IMR-90 (cell line): ENCODE measurements around the gene CDKL4. TPM values are rescaled to one million over a fixed set of nuclear protein-coding genes. Genes with fewer than 3 reads are reported as not detected.

Source experiments
- ATAC-seq: fragments of 200-7000 bp; cut with Tn5 transposase; 2 replicates; pipeline ENCODE4 v1.9.1; 2020; ENCODE audit warnings: low read depth, mild to moderate bottlenecking, moderate library complexity
- BruUV-seq: library from RNA; stranded (reverse); fragments of 400-500 nt; replicated peaks from 2 replicates; lab custom pipeline; 2021; lab: Mats Ljungman, UMichigan
- CTCF ChIA-PET: fragments of 300-600 bp; formaldehyde crosslinking; extraction: SDS; loops from one replicate; lab custom pipeline; 2021; ENCODE audit warnings: antibody characterized with exemption; lab: Yijun Ruan, JAX
- POLR2A ChIA-PET: fragments of 300-600 bp; sonication (Branson Sonifier 250); formaldehyde crosslinking; loops from one replicate; lab custom pipeline; 2022; ENCODE audit warnings: antibody characterized with exemption; ENCODE audit not compliant: unreplicated experiment; lab: Charles Lee
- DNase-seq: peaks from one replicate; pipeline ENCODE4 v3.0.0; 2013
- H2AFZ ChIP-seq: replicated peaks from 2 replicates; pipeline ENCODE3; 2013; ENCODE audit warnings: low read length, mild to moderate bottlenecking; ENCODE audit not compliant: poor library complexity
- H2AK5ac ChIP-seq: 2 replicates; pipeline ENCODE4 v1.6.1; 2013; ENCODE audit warnings: low read depth, low read length, inconsistent platforms
- H2AK9ac ChIP-seq: replicated peaks from 2 replicates; pipeline ENCODE3; 2013; ENCODE audit warnings: mild to moderate bottlenecking, low read depth, low read length, moderate library complexity; ENCODE audit not compliant: poor library complexity
- H2BK120ac ChIP-seq: 2 replicates; pipeline ENCODE4 v1.6.1; 2013; ENCODE audit warnings: low read depth, low read length, inconsistent platforms
- H2BK15ac ChIP-seq: 3 replicates; pipeline ENCODE4 v1.6.1; 2013; ENCODE audit warnings: low read depth, low read length, inconsistent platforms
- H2BK20ac ChIP-seq: 2 replicates; pipeline ENCODE4 v1.6.1; 2013; ENCODE audit warnings: low read depth, mild to moderate bottlenecking, inconsistent platforms, low read length, moderate library complexity
- H2BK5ac ChIP-seq: 2 replicates; pipeline ENCODE4 v1.6.1; 2013; ENCODE audit warnings: mild to moderate bottlenecking, low read depth, low read length, inconsistent platforms; ENCODE audit not compliant: poor library complexity, severe bottlenecking
- H3K14ac ChIP-seq: replicated peaks from 2 replicates; pipeline ENCODE4 v1.6.1; 2013; ENCODE audit warnings: low read depth, low read length, inconsistent platforms
- H3K18ac ChIP-seq: 2 replicates; pipeline ENCODE4 v1.6.1; 2013; ENCODE audit warnings: low read depth, low read length, control low read depth
- H3K23ac ChIP-seq: 2 replicates; pipeline ENCODE4 v1.6.1; 2013; ENCODE audit warnings: low read depth, low read length, inconsistent platforms
- H3K27ac ChIP-seq: 2 replicates; pipeline ENCODE4 v1.5.1; 2013; ENCODE audit warnings: mild to moderate bottlenecking, control low read depth, low read length; ENCODE audit not compliant: insufficient read depth
- H3K27me3 ChIP-seq: 2 replicates; pipeline ENCODE4 v1.6.1; 2013; ENCODE audit warnings: low read length; ENCODE audit not compliant: control insufficient read depth, insufficient read depth
- H3K36me3 ChIP-seq: 2 replicates; pipeline ENCODE4 v1.6.1; 2013; ENCODE audit warnings: low read length, mixed read lengths; ENCODE audit not compliant: control insufficient read depth, insufficient read depth
- H3K4ac ChIP-seq: 2 replicates; pipeline ENCODE4 v1.6.1; 2013; ENCODE audit warnings: low read depth, low read length, inconsistent platforms
- H3K4me1 ChIP-seq: 2 replicates; pipeline ENCODE4 v1.6.1; 2013; ENCODE audit warnings: low read length, mixed read lengths; ENCODE audit not compliant: control insufficient read depth, insufficient read depth
- H3K4me2 ChIP-seq: 2 replicates; pipeline ENCODE4 v1.6.1; 2013; ENCODE audit warnings: low read depth, mild to moderate bottlenecking, control low read depth, low read length, moderate library complexity
- H3K4me3 ChIP-seq: 2 replicates; pipeline ENCODE4 v1.5.1; 2013; ENCODE audit warnings: low read depth, mild to moderate bottlenecking, control low read depth, low read length, moderate library complexity; ENCODE audit not compliant: insufficient read depth
- H3K56ac ChIP-seq: 2 replicates; pipeline ENCODE4 v1.6.1; 2013; ENCODE audit warnings: low read length, inconsistent platforms; ENCODE audit not compliant: insufficient read depth; ENCODE audit errors: extremely low read depth
- H3K79me1 ChIP-seq, 2 experiments: 2 replicates each; pipeline ENCODE4 v1.6.1; 2013; ENCODE audit warnings: low read length in 2 of 2, inconsistent platforms in 1 of 2, low read depth in 1 of 2
- H3K9ac ChIP-seq: 2 replicates; pipeline ENCODE4 v1.6.1; 2013; ENCODE audit warnings: low read depth, low read length, control low read depth
- H3K9me1 ChIP-seq: 2 replicates; pipeline ENCODE4 v1.6.1; 2013; ENCODE audit warnings: low read length, inconsistent platforms; ENCODE audit not compliant: insufficient read depth
- H3K9me3 ChIP-seq: 2 replicates; pipeline ENCODE4 v1.6.1; 2013; ENCODE audit warnings: low read length; ENCODE audit not compliant: control insufficient read depth, insufficient read depth
- H4K20me1 ChIP-seq: 2 replicates; pipeline ENCODE4 v1.6.1; 2013; ENCODE audit warnings: low read length, inconsistent platforms; ENCODE audit not compliant: insufficient read depth
- H4K5ac ChIP-seq: 2 replicates; pipeline ENCODE4 v1.6.1; 2013; ENCODE audit warnings: mild to moderate bottlenecking, low read depth, low read length, control low read depth
- H4K8ac ChIP-seq, 2 experiments: 2 replicates each; pipeline ENCODE4 v1.6.1; 2013; ENCODE audit warnings: low read depth in 2 of 2, low read length in 2 of 2, control low read depth in 1 of 2, inconsistent platforms in 1 of 2
- H4K91ac ChIP-seq: 2 replicates; pipeline ENCODE4 v1.6.1; 2013; ENCODE audit warnings: low read depth, low read length, inconsistent platforms; ENCODE audit not compliant: insufficient read depth
- CEBPB ChIP-seq: IDR thresholded peaks from 2 replicates; pipeline ENCODE4 v1.6.1; 2012; ENCODE audit warnings: low read depth, low read length, improper control_type of control experiment
- RCOR1 ChIP-seq: IDR thresholded peaks from 2 replicates; pipeline ENCODE4 v1.6.1; 2012; ENCODE audit warnings: mild to moderate bottlenecking, low read length, improper control_type of control experiment; ENCODE audit not compliant: insufficient replicate concordance
- WGBS, 2 experiments: methylation state at CpG; one replicate each; pipeline versions ENCODE4 v1.1.5 to v1.1.7; 2013; ENCODE audit warnings: missing lambda C conversion rate in 2 of 2; ENCODE audit not compliant: insufficient read length in 1 of 2; ENCODE audit errors: extremely low coverage in 2 of 2; 5-methylcytosine and 5-hydroxymethylcytosine counted together
- dilution Hi-C: fragments of 300-500 bp; cut with HindIII; formaldehyde crosslinking; loops from one replicate; pipeline ENCODE4 v1.14.3; 2018; ENCODE audit warnings: low sequenced_read_pairs; ENCODE audit not compliant: unreplicated experiment
- in situ Hi-C: fragments of 300-500 bp; cut with MboI; formaldehyde crosslinking; loops from 3 replicates; pipeline ENCODE4 v1.14.3; 2019; ENCODE audit warnings: low sequenced_read_pairs, inconsistent platforms, mixed read lengths
- intact Hi-C: fragments of 100-400 bp; cut with micrococcal nuclease; formaldehyde crosslinking; loops from 2 replicates; pipeline ENCODE4 v1.10.0; 2022
- polyA plus RNA-seq, 3 experiments: library from polyadenylated mRNA; depleted of rRNA; stranded (reverse); fragments of >200 nt; gene quantifications; 2 replicates each; pipeline ENCODE4 v1.2.3, GENCODE V29; 2012; ENCODE audit warnings: low replicate concordance in 1 of 3
- total RNA-seq: library from RNA; depleted of rRNA; stranded (reverse); fragments of >200 nt; gene quantifications from 2 replicates; pipeline ENCODE4 v1.2.3, GENCODE V29; 2012

CDKL4 gene
- total and polyA plus RNA-seq, 2 of the 4 experiments (the other 2 are of a cell fraction), result not detected

GRCh38 chr2:39234754-39235153, 9.0 kb downstream of the CDKL4 start:
- dilution Hi-C loops, result no loop called here
- in situ Hi-C loops, result no loop called here
- CTCF ChIA-PET, result interaction anchor here (1.4 kb wide), 1 partner anchor 288 kb away, joined by 5 read pairs; no protein-coding TSS in a partner anchor

More at GRCh38 chr2:39234754-39235153, 9.0 kb downstream of the CDKL4 start:
- no peaks in the 10 kb centered on the region for H3K9me1 ChIP-seq
- no peak overlapping the region for H3K4me3 ChIP-seq
- H4K91ac ChIP-seq, result no peak overlapping the region
- no peak overlapping the region for H2BK120ac ChIP-seq
- H3K56ac ChIP-seq, result no peak overlapping the region
- peak; percentile 76 for TF ChIP-seq CEBPB
- no peak for TF ChIP-seq RCOR1
- no peaks in the 10 kb centered on the region for H3K4me1 ChIP-seq
- no peak overlapping the region for H2BK20ac ChIP-seq
- intact Hi-C loops, result no loop called here
- H2AK9ac ChIP-seq, result no peak overlapping the region
- H2BK5ac ChIP-seq, result no peak overlapping the region
- BruUV-seq, result no TSS peak
- H2AK5ac ChIP-seq, result no peak overlapping the region
- no CpG with 5 or more reads among the region's 1 CpG for WGBS, 2 experiments
- H3K18ac ChIP-seq, result no peak overlapping the region
- ATAC-seq, result no peak
- H3K9me3 ChIP-seq, result no peaks in the 10 kb centered on the region
- POLR2A ChIA-PET, result interaction anchor here (0.6 kb wide), 1 partner anchor 27 kb away, joined by 3 read pairs; no protein-coding TSS in a partner anchor
- H2AFZ ChIP-seq, result no peak overlapping the region
- no peak overlapping the region for H3K4ac ChIP-seq
- H4K20me1 ChIP-seq, result no peaks in the 10 kb centered on the region
- no peak overlapping the region for H4K8ac ChIP-seq
- no peak overlapping the region for H3K14ac ChIP-seq
- DNase-seq, result peak; percentile 30
- H3K9ac ChIP-seq, result no peak overlapping the region
- 0 out of 2 replicates have a peak, but pooled peaks cover 1% of the 10 kb centered on the region for H3K36me3 ChIP-seq
- H3K27ac ChIP-seq, result no peak overlapping the region
- no peaks in the 10 kb centered on the region for H3K79me1 ChIP-seq
- no peaks in the 10 kb centered on the region for H3K27me3 ChIP-seq
- H2BK15ac ChIP-seq, result no peak overlapping the region
- H3K23ac ChIP-seq, result no peak overlapping the region
- no peak overlapping the region for H4K5ac ChIP-seq
- no peak overlapping the region for H3K4me2 ChIP-seq
